SU-DHL-6 (cell line): ENCODE data around the gene CFAP99.

Experiments used
- H2AFZ ChIP-seq: fragments of 200-600 bp; sonication (generic); 2 replicates; pipeline ENCODE4 v1.6.1; 2014; ENCODE audit warnings: low read depth, mild to moderate bottlenecking, moderate library complexity, mixed read lengths, antibody characterized with exemption, low read length; ENCODE audit not compliant: severe bottlenecking
- H3F3A ChIP-seq: fragments of 200-600 bp; shearing (Covaris generic); 2 replicates; pipeline ENCODE4 v1.6.0; 2016; ENCODE audit warnings: antibody characterized with exemption, mild to moderate bottlenecking; ENCODE audit not compliant: insufficient read depth
- H3K27ac ChIP-seq: fragments of 200-600 bp; sonication (generic); 2 replicates; pipeline ENCODE4 v1.5.1; 2016; ENCODE audit warnings: low read depth, mild to moderate bottlenecking, low read length, moderate library complexity, mixed read lengths
- H3K27me3 ChIP-seq: fragments of 200-600 bp; sonication (generic), shearing (Covaris generic); 2 replicates; pipeline ENCODE4 v1.6.0; 2014; ENCODE audit warnings: mild to moderate bottlenecking, low read length
- H3K36me3 ChIP-seq: fragments of 200-600 bp; sonication (generic); 2 replicates; pipeline ENCODE4 v1.6.1; 2014; ENCODE audit warnings: mild to moderate bottlenecking, low read length, mixed read lengths
- H3K4me2 ChIP-seq: fragments of 300-600, 200-600 bp; shearing (Covaris generic), sonication (generic); 2 replicates; pipeline ENCODE4 v1.6.0; 2014; ENCODE audit warnings: low read length, low read depth, mild to moderate bottlenecking; ENCODE audit not compliant: poor library complexity, severe bottlenecking
- H3K4me3 ChIP-seq: fragments of 200-600 bp; sonication (generic); 2 replicates; pipeline ENCODE4 v1.5.1; 2014; ENCODE audit warnings: antibody characterized with exemption, low read length, mild to moderate bottlenecking, mixed read lengths; ENCODE audit not compliant: insufficient read depth, poor library complexity, severe bottlenecking
- H3K79me2 ChIP-seq: fragments of 200-600 bp; sonication (generic); 2 replicates; pipeline ENCODE4 v1.6.1; 2014; ENCODE audit warnings: mild to moderate bottlenecking, low read length, moderate library complexity; ENCODE audit not compliant: insufficient read depth
- H3K9ac ChIP-seq: fragments of 200-600 bp; sonication (generic); 2 replicates; pipeline ENCODE4 v1.7.0; 2014; ENCODE audit warnings: mild to moderate bottlenecking, low read length
- H3K9me2 ChIP-seq: fragments of 200-600 bp; sonication (generic); replicated peaks from 2 replicates; pipeline ENCODE4 v1.6.1; 2014; ENCODE audit warnings: low read length; ENCODE audit not compliant: insufficient read depth
- H3K9me3 ChIP-seq: fragments of 200-600 bp; sonication (generic); 2 replicates; pipeline ENCODE4 v1.6.1; 2014; ENCODE audit warnings: low read length, mixed read lengths; ENCODE audit not compliant: insufficient read depth
- H4K20me1 ChIP-seq: fragments of 200-600 bp; sonication (generic); 2 replicates; pipeline ENCODE4 v1.6.1; 2014; ENCODE audit warnings: low read depth, mild to moderate bottlenecking, antibody characterized with exemption, low read length, moderate library complexity, mixed read lengths
- EZH2phosphoT487 ChIP-seq: fragments of 200-600 bp; sonication (generic), shearing (Covaris generic); conservative IDR thresholded peaks from 2 replicates; pipeline ENCODE4 v1.6.1; 2018; ENCODE audit warnings: mild to moderate bottlenecking, antibody characterized with exemption, low read length, moderate library complexity, mixed read lengths
- TF ChIP-seq, protein P1 (sequence below): fragments of 200-600 bp; sonication (generic); IDR thresholded peaks from one replicate; pipeline ENCODE4 v1.5.1; 2017; ENCODE audit warnings: antibody characterized with exemption, mild to moderate bottlenecking, low read length, moderate library complexity; ENCODE audit not compliant: insufficient read depth, poor library complexity, severe bottlenecking

CFAP99 gene

GRCh38 chr4:2411786-2412510 lies 6.8 kb upstream of the CFAP99 start:
- no peak overlapping the region for H3K4me3 ChIP-seq
- H3K27me3 ChIP-seq, result no peaks in the 10 kb centered on the region

DNA sequence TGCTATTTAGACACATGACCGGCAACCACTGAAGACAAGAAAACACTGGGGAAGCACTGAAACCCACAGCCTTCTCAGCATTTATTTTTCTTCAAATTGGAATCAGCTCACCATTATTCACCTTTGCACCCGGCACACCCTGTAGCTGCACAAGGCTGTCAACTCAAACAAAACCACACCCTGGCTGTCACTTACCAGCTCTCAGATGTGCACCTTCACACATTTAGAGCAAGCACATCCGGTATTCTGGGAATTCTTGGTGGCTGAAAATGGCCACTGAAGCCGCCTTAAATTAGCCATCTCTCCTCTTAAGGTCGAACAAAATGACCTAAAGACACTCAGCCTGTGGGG lies 6.2 kb upstream of the CFAP99 start:
- Histone ChIP-seq H3K4me2 (peak overlapping the region; percentile 31), H3K9me2 (no peaks in the 10 kb centered on the region), H4K20me1 (no peaks in the 10 kb centered on the region), H3F3A (peaks cover 6% of the 10 kb centered on the region; the same call in 1 of the 2 replicates), H3K4me3 (no peak overlapping the region), H3K27me3 (no peaks in the 10 kb centered on the region), H2AFZ (no peak overlapping the region), H3K36me3 (no peaks in the 10 kb centered on the region), H3K27ac (no peak overlapping the region), H3K9me3 (no peaks in the 10 kb centered on the region), H3K79me2 (no peaks in the 10 kb centered on the region), H3K9ac (no peak overlapping the region)
- TF ChIP-seq, protein P1, sequence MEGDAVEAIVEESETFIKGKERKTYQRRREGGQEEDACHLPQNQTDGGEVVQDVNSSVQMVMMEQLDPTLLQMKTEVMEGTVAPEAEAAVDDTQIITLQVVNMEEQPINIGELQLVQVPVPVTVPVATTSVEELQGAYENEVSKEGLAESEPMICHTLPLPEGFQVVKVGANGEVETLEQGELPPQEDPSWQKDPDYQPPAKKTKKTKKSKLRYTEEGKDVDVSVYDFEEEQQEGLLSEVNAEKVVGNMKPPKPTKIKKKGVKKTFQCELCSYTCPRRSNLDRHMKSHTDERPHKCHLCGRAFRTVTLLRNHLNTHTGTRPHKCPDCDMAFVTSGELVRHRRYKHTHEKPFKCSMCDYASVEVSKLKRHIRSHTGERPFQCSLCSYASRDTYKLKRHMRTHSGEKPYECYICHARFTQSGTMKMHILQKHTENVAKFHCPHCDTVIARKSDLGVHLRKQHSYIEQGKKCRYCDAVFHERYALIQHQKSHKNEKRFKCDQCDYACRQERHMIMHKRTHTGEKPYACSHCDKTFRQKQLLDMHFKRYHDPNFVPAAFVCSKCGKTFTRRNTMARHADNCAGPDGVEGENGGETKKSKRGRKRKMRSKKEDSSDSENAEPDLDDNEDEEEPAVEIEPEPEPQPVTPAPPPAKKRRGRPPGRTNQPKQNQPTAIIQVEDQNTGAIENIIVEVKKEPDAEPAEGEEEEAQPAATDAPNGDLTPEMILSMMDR, result no peak
- TF ChIP-seq EZH2phosphoT487, result no peak

More at GRCh38 chr4:2411786-2412510, 6.8 kb upstream of the CFAP99 start:
- Histone ChIP-seq H3K4me2 (no peak overlapping the region), H4K20me1 (no peaks in the 10 kb centered on the region), H3F3A (peaks cover 6% of the 10 kb centered on the region; the same call in 1 of the 2 replicates), H3K9me2 (no peaks in the 10 kb centered on the region), H3K9me3 (no peaks in the 10 kb centered on the region), H3K9ac (no peak overlapping the region), H3K27ac (no peak overlapping the region), H3K79me2 (no peaks in the 10 kb centered on the region), H3K36me3 (no peaks in the 10 kb centered on the region), H2AFZ (no peak overlapping the region)
- no peak for TF ChIP-seq EZH2phosphoT487
- TF ChIP-seq, protein P1, result no peak

DNA sequence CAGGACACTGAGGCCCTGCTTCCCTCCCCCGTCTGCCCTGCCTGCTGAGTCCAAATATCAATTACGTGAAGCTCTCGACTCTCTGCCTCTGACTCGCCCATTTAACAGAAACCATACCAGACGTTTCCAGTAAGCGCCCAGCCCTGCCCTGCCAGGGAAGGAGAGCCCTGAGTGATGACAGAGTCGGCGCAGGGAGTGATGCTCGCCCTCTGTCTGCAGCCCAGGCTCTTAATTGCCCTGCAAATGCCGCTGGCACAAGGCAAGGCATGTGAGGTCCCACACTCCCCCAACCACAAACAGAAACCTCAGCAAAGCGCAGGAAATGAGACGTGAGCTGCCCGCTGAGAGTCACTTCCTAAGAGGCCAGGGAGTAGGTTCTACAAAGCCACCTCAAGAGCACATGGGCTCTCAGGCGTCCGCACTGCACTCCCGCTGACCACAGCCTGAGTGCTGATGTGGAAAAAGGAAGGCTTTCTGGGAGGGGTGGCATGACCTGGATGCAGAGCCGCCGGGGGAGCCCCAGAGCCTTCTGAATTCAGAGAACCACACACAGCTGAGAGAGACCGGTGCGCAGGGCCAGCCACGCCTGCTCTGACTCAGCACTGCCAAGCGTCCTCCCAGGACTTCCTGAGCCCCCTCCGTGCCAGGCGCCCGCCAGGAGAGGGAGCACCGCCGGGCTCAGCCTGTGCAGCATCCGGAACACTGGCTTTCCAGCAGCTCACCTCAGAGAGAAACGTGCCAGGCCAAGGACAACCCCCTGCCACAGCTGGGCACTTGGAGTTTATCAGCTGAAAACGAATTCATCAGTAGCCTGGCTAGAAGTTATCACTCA lies 5.7 kb upstream of the CFAP99 start:
- Histone ChIP-seq H3K9ac (no peak overlapping the region), H3K27me3 (no peaks in the 10 kb centered on the region), H3F3A (peaks cover 6% of the 10 kb centered on the region; the same call in 1 of the 2 replicates), H3K9me3 (no peaks in the 10 kb centered on the region), H3K4me3 (no peak overlapping the region), H3K9me2 (no peaks in the 10 kb centered on the region), H4K20me1 (no peaks in the 10 kb centered on the region), H2AFZ (no peak overlapping the region), H3K79me2 (no peaks in the 10 kb centered on the region), H3K27ac (no peak overlapping the region), H3K36me3 (no peaks in the 10 kb centered on the region), H3K4me2 (peak overlapping the region; percentile 31)
- TF ChIP-seq, protein P1, result no peak
- no peak for TF ChIP-seq EZH2phosphoT487
